Measurements from ENCODE around the gene AP1G1.
"Not testable (repeated sequence)": the region's sequence is repeated elsewhere in the genome, so short reads cannot be mapped to it uniquely, and the experiment has no call there.

The AP1G1 gene

GRCh38 chr16:71706046-71706445 is 102.6 kb downstream of the AP1G1 start:
- no peak for DNase-seq (ENCODE audit: low read depth, low spot score)

GRCh38 chr16:71703333-71703732 is 105.3 kb downstream of the AP1G1 start:
- no peak for DNase-seq (ENCODE audit: low read depth, low spot score)

DNA sequence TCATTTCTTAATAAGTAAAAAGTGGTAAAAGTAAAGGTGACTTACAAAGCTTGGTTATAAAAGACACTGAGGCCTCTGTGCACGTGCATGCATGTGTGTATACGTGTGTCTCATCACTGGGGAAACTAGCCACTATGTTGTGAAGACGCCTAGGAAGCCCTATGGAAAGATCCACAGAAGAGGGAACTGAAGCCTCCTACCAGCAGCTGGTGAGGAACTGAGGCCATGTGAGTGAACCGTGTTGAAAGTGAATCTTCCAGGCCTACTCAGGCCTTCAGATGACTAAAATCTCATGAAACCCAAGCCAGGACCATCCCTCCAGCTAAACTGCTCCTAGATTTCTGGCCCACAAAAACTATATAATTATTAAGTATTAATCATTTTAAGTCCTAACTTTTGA is 107.8 kb downstream of the AP1G1 start:
- no peak for DNase-seq (ENCODE audit: low read depth, low spot score)

GRCh38 chr16:71698491-71698890 is 110.1 kb downstream of the AP1G1 start:
- no peak for DNase-seq (ENCODE audit: low read depth, low spot score)

DNA sequence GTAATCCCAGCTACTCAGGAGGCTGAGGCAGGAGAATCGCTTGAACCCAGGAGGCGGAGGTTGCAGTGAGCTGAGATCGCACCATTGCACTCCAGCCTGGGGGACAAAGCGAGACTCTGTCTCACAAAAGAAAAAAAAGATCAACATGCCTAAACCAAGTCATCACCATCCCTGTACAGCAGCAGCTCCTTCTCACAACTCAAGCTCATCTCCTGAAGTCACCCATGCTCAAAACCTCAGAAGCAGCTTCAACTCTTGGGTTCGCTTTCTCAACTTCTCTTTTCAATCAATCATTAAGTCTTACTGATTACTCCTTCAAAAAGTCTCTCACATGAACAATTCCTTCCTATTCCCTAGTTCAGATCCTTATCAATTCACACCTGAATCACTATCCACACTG is 115.5 kb downstream of the AP1G1 start:
- DNase-seq (ENCODE audit: low read depth, low spot score), result no peak

GRCh38 chr16:71689901-71690300 is 118.7 kb downstream of the AP1G1 start:
- DNase-seq (ENCODE audit: low read depth, low spot score), result no peak

GRCh38 chr16:71687861-71688260 is 120.8 kb downstream of the AP1G1 start:
- DNase-seq (ENCODE audit: low read depth, low spot score), result no peak

DNA sequence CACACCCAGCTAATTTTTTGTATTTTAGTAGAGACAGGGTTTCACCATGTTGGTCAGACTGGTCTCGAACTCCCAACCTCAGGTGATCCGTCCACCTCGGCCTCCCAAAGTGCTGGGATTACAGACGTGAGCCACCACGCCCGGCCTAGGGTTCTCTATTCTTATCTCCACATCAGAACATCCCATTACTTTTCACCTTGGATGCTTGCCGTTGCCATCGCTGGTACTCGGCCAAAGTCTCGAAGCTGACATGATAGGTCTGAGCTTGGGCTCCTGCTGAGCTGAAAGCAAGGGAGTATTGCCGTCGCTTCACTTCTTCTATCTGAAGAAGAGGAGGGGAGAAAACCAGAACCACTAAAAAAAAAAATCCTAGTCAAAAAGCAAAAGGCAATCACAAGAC is 124.4 kb downstream of the AP1G1 start:
- not testable (repeated sequence) for DNase-seq (ENCODE audit: low read depth, low spot score)

- no peak for DNase-seq (ENCODE audit: low read depth, low spot score)
Observed at GRCh38 chr16:71681360-71681759, 127.3 kb downstream of the AP1G1 start.

Measured in astrocyte of the hippocampus (primary cell).